H1 (cell line): Measurements from ENCODE around the gene PLVAP. TPM values are rescaled to one million over a fixed set of nuclear protein-coding genes. Genes with fewer than 3 reads are reported as not detected.

Experiments
- CTCF ChIA-PET: fragments of 300-600 bp; sonication (Branson Sonifier 250); formaldehyde crosslinking; loops from one replicate; lab custom pipeline; 2021; ENCODE audit not compliant: partially characterized antibody; lab: Charles Lee
- POLR2A ChIA-PET: fragments of 300-600 bp; sonication (Branson Sonifier 250); formaldehyde crosslinking; loops from one replicate; lab custom pipeline; 2021; ENCODE audit warnings: inconsistent platforms; ENCODE audit not compliant: partially characterized antibody; lab: Charles Lee
- DNase-seq, 2 experiments: peaks; one replicate each; pipeline versions ENCODE4 v3.0.0 to v3.0.0-alpha.2; 2010 to 2022; ENCODE audit warnings: low spot score in 2 of 2, low read depth in 1 of 2, mixed read lengths in 1 of 2
- FAIRE-seq: peaks from 2 replicates; lab custom pipeline; 2011; peaks lifted over from hg19 to GRCh38; lab: Jason Lieb, UNC
- H2AFZ ChIP-seq: 2 replicates; pipeline ENCODE4 v1.8.1; 2012; ENCODE audit warnings: low read length, inconsistent platforms
- H2AK5ac ChIP-seq: 2 replicates; pipeline ENCODE4 v1.6.1; 2013; ENCODE audit warnings: low read depth, low read length
- H2BK120ac ChIP-seq: replicated peaks from 2 replicates; pipeline ENCODE3; 2013; ENCODE audit warnings: low read depth, low read length, inconsistent platforms
- H2BK12ac ChIP-seq: 2 replicates; pipeline ENCODE4 v1.6.1; 2013; ENCODE audit warnings: low read depth, low read length
- H2BK15ac ChIP-seq: 2 replicates; pipeline ENCODE4 v1.6.1; 2013; ENCODE audit warnings: low read length
- H2BK20ac ChIP-seq: 2 replicates; pipeline ENCODE4 v1.6.1; 2013; ENCODE audit warnings: low read length
- H2BK5ac ChIP-seq: 2 replicates; pipeline ENCODE4 v1.6.1; 2013; ENCODE audit warnings: low read depth, low read length
- H3K14ac ChIP-seq: 2 replicates; pipeline ENCODE4 v1.6.1; 2013; ENCODE audit warnings: inconsistent platforms; ENCODE audit not compliant: insufficient read length
- H3K18ac ChIP-seq: 2 replicates; pipeline ENCODE4 v1.6.1; 2013; ENCODE audit warnings: low read length; ENCODE audit errors: extremely low read depth
- H3K23ac ChIP-seq: 2 replicates; pipeline ENCODE4 v1.6.1; 2013; ENCODE audit warnings: inconsistent platforms; ENCODE audit not compliant: insufficient read length
- H3K23me2 ChIP-seq: 2 replicates; pipeline ENCODE4 v1.6.1; 2013; ENCODE audit warnings: low read depth, low read length
- H3K27ac ChIP-seq: 2 replicates; pipeline ENCODE4 v1.6.1; 2011; ENCODE audit warnings: low read depth, low read length, inconsistent platforms
- H3K27me3 ChIP-seq, 4 experiments: replicated peaks in 1 of 4; 1 replicate in 1 of 4; 2 replicates in 3 of 4; pipeline versions ENCODE4 v1.6.1 to v1.8.1; 2011 to 2013; ENCODE audit warnings: low read length in 3 of 4, mild to moderate bottlenecking in 3 of 4, inconsistent platforms in 2 of 4, mixed read lengths in 2 of 4, moderate library complexity in 1 of 4; ENCODE audit not compliant: control insufficient read depth in 3 of 4, insufficient read depth in 3 of 4; ENCODE audit errors: extremely low read depth in 1 of 4
- H3K36me3 ChIP-seq, 4 experiments: 2 replicates each; pipeline versions ENCODE4 v1.6.1 to v1.8.1; 2011 to 2013; ENCODE audit warnings: mild to moderate bottlenecking in 4 of 4, low read length in 3 of 4, moderate library complexity in 2 of 4, control low read depth in 1 of 4, inconsistent platforms in 1 of 4; ENCODE audit not compliant: insufficient read depth in 4 of 4, control insufficient read depth in 2 of 4
- H3K4ac ChIP-seq: replicated peaks from 2 replicates; pipeline ENCODE3; 2013; ENCODE audit warnings: low read length, low read depth, mixed read lengths, inconsistent platforms; ENCODE audit not compliant: insufficient read length
- H3K4me1 ChIP-seq, 4 experiments: replicated peaks in 1 of 4; 1 replicate in 1 of 4; 2 replicates in 3 of 4; pipeline versions ENCODE4 v1.6.1 to v1.8.1; 2011 to 2013; ENCODE audit warnings: low read length in 3 of 4, inconsistent platforms in 2 of 4, mixed read lengths in 1 of 4; ENCODE audit not compliant: insufficient read depth in 4 of 4, control insufficient read depth in 3 of 4
- H3K4me2 ChIP-seq, 2 experiments: 2 replicates each; pipeline versions ENCODE4 v1.6.1 to v1.8.1; 2011 to 2013; ENCODE audit warnings: low read depth in 2 of 2, low read length in 2 of 2, control low read depth in 1 of 2, inconsistent platforms in 1 of 2, mild to moderate bottlenecking in 1 of 2; ENCODE audit not compliant: insufficient read depth in 1 of 2
- H3K4me3 ChIP-seq, 4 experiments: fragments of 200-600, 300-600 bp in 1 of 4; sonication (generic), shearing (Covaris generic), sonication (Bioruptor Twin) in 1 of 4; 2 replicates each; pipeline versions ENCODE4 v1.5.1 to v1.8.1; 2011 to 2016; ENCODE audit warnings: low read length in 4 of 4, low read depth in 3 of 4, control low read depth in 2 of 4, inconsistent platforms in 2 of 4, mild to moderate bottlenecking in 2 of 4, mixed read lengths in 1 of 4, moderate library complexity in 1 of 4; ENCODE audit not compliant: insufficient read depth in 2 of 4; ENCODE audit errors: extremely low read depth in 1 of 4
- H3K56ac ChIP-seq: replicated peaks from 2 replicates; pipeline ENCODE3; 2013; ENCODE audit warnings: low read depth, mild to moderate bottlenecking, mixed read lengths, low read length, inconsistent platforms; ENCODE audit not compliant: insufficient read length
- H3K79me1 ChIP-seq: 2 replicates; pipeline ENCODE4 v1.6.1; 2013; ENCODE audit warnings: low read depth, low read length, control low read depth
- H3K79me2 ChIP-seq, 2 experiments: 2 replicates each; pipeline versions ENCODE4 v1.6.1 to v1.8.1; 2012 to 2013; ENCODE audit warnings: low read length in 2 of 2, mild to moderate bottlenecking in 2 of 2, inconsistent platforms in 1 of 2; ENCODE audit not compliant: insufficient read depth in 2 of 2, control insufficient read depth in 1 of 2
- H3K9ac ChIP-seq, 4 experiments: replicated peaks in 1 of 4; 1 replicate in 1 of 4; 2 replicates in 3 of 4; pipeline versions ENCODE4 v1.6.1 to v1.8.1; 2011 to 2013; ENCODE audit warnings: low read depth in 3 of 4, low read length in 3 of 4, control low read depth in 2 of 4, mild to moderate bottlenecking in 2 of 4, moderate library complexity in 2 of 4, inconsistent platforms in 1 of 4; ENCODE audit errors: extremely low read depth in 1 of 4
- H3K9me3 ChIP-seq, 2 experiments: 2 replicates each; pipeline versions ENCODE4 v1.6.1 to v1.8.1; 2012 to 2013; ENCODE audit warnings: mild to moderate bottlenecking in 2 of 2, moderate library complexity in 2 of 2, control low read depth in 1 of 2, inconsistent platforms in 1 of 2, low read depth in 1 of 2, low read length in 1 of 2, mixed read lengths in 1 of 2; ENCODE audit not compliant: insufficient read depth in 2 of 2
- H4K20me1 ChIP-seq, 2 experiments: replicated peaks in 1 of 2; 2 replicates each; pipeline versions ENCODE3 to v1.8.1; 2011 to 2013; ENCODE audit warnings: inconsistent platforms in 2 of 2, low read length in 2 of 2, mild to moderate bottlenecking in 1 of 2; ENCODE audit not compliant: insufficient read depth in 2 of 2, control insufficient read depth in 1 of 2
- H4K5ac ChIP-seq: 2 replicates; pipeline ENCODE4 v1.6.1; 2013; ENCODE audit warnings: low read length, low read depth, mixed read lengths, inconsistent platforms; ENCODE audit not compliant: insufficient read length
- H4K8ac ChIP-seq: 2 replicates; pipeline ENCODE4 v1.8.0; 2013; ENCODE audit warnings: mild to moderate bottlenecking, moderate library complexity, low read length, inconsistent platforms; ENCODE audit not compliant: insufficient read depth; ENCODE audit errors: extremely low read depth
- H4K91ac ChIP-seq: replicated peaks from 2 replicates; pipeline ENCODE3; 2013; ENCODE audit warnings: low read length, mixed read lengths, inconsistent platforms; ENCODE audit not compliant: insufficient read length
- NRF1 ChIP-seq: IDR thresholded peaks from 2 replicates; pipeline ENCODE4 v1.6.1; 2011; ENCODE audit warnings: mild to moderate bottlenecking, low read depth, low read length, improper control_type of control experiment
- POLR2AphosphoS5 ChIP-seq: IDR thresholded peaks from 2 replicates; pipeline ENCODE4 v1.6.1; 2011; ENCODE audit warnings: low read depth, low read length
- RBBP5 ChIP-seq: IDR thresholded peaks from 2 replicates; pipeline ENCODE4 v1.7.1; 2012; ENCODE audit warnings: low read depth, mild to moderate bottlenecking, inconsistent platforms, low read length, moderate library complexity, borderline replicate concordance
- WGBS, 2 experiments: shearing (Covaris generic) in 1 of 2; methylation state at CpG; one replicate each; pipeline versions ENCODE4 v1.1.6 to v1.1.7; 2013 to 2015; ENCODE audit warnings: low lambda C conversion rate in 2 of 2, mixed read lengths in 2 of 2, inconsistent platforms in 1 of 2, low coverage in 1 of 2, missing lambda C conversion rate in 1 of 2; ENCODE audit not compliant: insufficient replicate concordance in 2 of 2, insufficient coverage in 1 of 2, insufficient read length in 1 of 2; ENCODE audit errors: extremely low coverage in 1 of 2, missing lambda C conversion rate in 1 of 2; 5-methylcytosine and 5-hydroxymethylcytosine counted together
- polyA plus RNA-seq, 7 experiments: library from polyadenylated mRNA; depleted of rRNA in 3 of 7; stranded (reverse) in 5 of 7; unstranded in 2 of 7; fragments of >200 nt in 5 of 7; fragments of 200-250 nt in 2 of 7; gene quantifications; 1 replicate in 5 of 7; 2 replicates in 1 of 7; 4 replicates in 1 of 7; pipeline versions ENCODE4 v1.2.1 to v1.2.3, GENCODE V29; 2011 to 2013; ENCODE audit warnings: missing spikeins in 2 of 7, mixed read lengths in 2 of 7
- total RNA-seq: library from RNA; stranded (reverse); fragmentation: NEBNext Ultra II Directional; extraction: Animal tissue kit (Norgen Biotek cat#: 25700); gene quantifications from 2 replicates; pipeline ENCODE4 v1.2.1, GENCODE V29; 2021

PLVAP gene
- total and polyA plus RNA-seq, 2 of the 8 experiments (the other 6 are each of a cell fraction or from before 2014, with no cell fraction given) = 0.32 TPM; not detected in 1

DNA sequence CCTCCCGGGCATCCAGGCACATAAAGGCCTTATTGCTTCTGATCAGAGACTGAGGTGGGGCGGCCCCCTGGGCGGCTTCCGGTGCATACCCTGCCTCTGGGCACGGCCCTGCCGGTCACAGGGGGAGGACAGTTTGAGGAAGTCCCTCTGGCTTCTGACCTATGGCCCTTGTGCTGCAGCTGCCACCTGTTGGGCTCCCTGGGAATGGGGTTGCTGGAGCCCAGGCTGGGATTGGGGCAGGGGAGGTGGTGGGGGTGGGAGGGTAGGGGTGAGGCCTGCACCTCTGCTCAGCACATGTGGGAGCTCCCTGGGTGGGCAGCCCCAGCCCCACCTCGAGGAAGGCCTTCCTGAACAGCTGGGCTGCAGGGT lies 53.2 kb downstream of the PLVAP start:
- Histone ChIP-seq H3K18ac (no peak overlapping the region), H4K20me1 (peaks cover 0 to 3% of the 10 kb centered on the region in 2 experiments), H3K4ac (no peak overlapping the region), H3K27ac (no peak overlapping the region), H4K8ac (no peak overlapping the region), H3K23ac (no peak overlapping the region), H2AK5ac (no peak overlapping the region), H2BK20ac (no peak overlapping the region), H3K4me2 (no peak overlapping the region), H4K5ac (no peak overlapping the region), H3K9ac (no peak overlapping the region), H3K9me3 (no peaks in the 10 kb centered on the region), H4K91ac (no peak overlapping the region), H3K27me3 (no peaks in the 10 kb centered on the region), H3K23me2 (peaks cover 5% of the 10 kb centered on the region; the same call in 1 of the 2 replicates), H3K56ac (no peak overlapping the region), H3K79me1 (no peaks in the 10 kb centered on the region; the same call in 1 of the 2 replicates), H3K79me2 (no peaks in the 10 kb centered on the region), H3K4me1 (peaks cover 0 to 15% (median 9%) of the 10 kb centered on the region in 4 experiments; a peak in 4 of 7 replicates), H2BK12ac (no peak overlapping the region), H3K4me3 (no peak overlapping the region), H2BK120ac (no peak overlapping the region), H2AFZ (no peak overlapping the region), H3K14ac (no peak overlapping the region), H3K36me3 (peaks cover 2 to 35% (median 15%) of the 10 kb centered on the region in 4 experiments; a peak in 5 of 8 replicates), H2BK5ac (no peak overlapping the region), H2BK15ac (no peak overlapping the region)
- TF ChIP-seq NRF1 (no peak), RBBP5 (no peak), POLR2AphosphoS5 (no peak)
- FAIRE-seq (no peak), DNase-seq (no peak)
- WGBS, 2 experiments = 91% methylated on average over 6 of the region's 7 CpGs; no CpG with 5 or more reads in 1 of the 2 experiments
- ChIA-PET CTCF (interaction anchor here (1.2 to 3.1 kb wide), 2 partner anchors 12 to 66 kb away, joined by 4 to 7 read pairs; partner anchors contain the start of gene ANO8), POLR2A (interaction anchor here (1.0 to 17.1 kb wide), 4 partner anchors 13 to 108 kb away, joined by 3 to 329 read pairs (median 52); partner anchors contain the start of genes ABHD8, ANO8, DDA1 and GTPBP3)
